Measurements from ENCODE around the gene RUNX1.

- TF ChIP-seq CTCF (IDR thresholded peaks at IDR 0.05; ENCODE audit: low read depth, low read length) (no peak), EZH2phosphoT487 (IDR thresholded peaks at IDR 0.05; ENCODE audit: low read depth) (no peak)
These were observed 305.8 kb downstream of the RUNX1 start for GRCh38 chr21:34743285-34743684.
